Liver (tissue), 9 donors: ENCODE data around the gene TCF7L2. TPM values are rescaled to one million over a fixed set of nuclear protein-coding genes. Genes with fewer than 3 reads are reported as not detected.

ENCODE experiments used
- DNase-seq: peaks from one replicate; pipeline ENCODE4 v3.0.0-alpha.2; 2017; ENCODE audit warnings: low spot score
- H3K27ac ChIP-seq, 2 donors: one replicate each; pipeline ENCODE4 v1.7.0; 2013; ENCODE audit warnings: inconsistent platforms in 2 of 2, low read length in 2 of 2, control low read depth in 1 of 2, low read depth in 1 of 2, mild to moderate bottlenecking in 1 of 2
- H3K27me3 ChIP-seq, 4 donors: one replicate each; pipeline versions ENCODE4 v1.6.1 to v1.7.0; 2013; ENCODE audit warnings: low read length in 3 of 4, inconsistent platforms in 1 of 4, mild to moderate bottlenecking in 1 of 4, moderate library complexity in 1 of 4; ENCODE audit not compliant: control insufficient read depth in 4 of 4, insufficient read depth in 4 of 4
- H3K36me3 ChIP-seq, 4 donors: one replicate each; pipeline versions ENCODE4 v1.6.1 to v1.7.0; 2013; ENCODE audit warnings: low read length in 3 of 4, mild to moderate bottlenecking in 3 of 4, low read depth in 1 of 4, moderate library complexity in 1 of 4; ENCODE audit not compliant: control insufficient read depth in 4 of 4, insufficient read depth in 3 of 4
- H3K4me1 ChIP-seq, 4 donors: one replicate each; pipeline versions ENCODE4 v1.6.1 to v1.7.0; 2013; ENCODE audit warnings: low read length in 3 of 4, mild to moderate bottlenecking in 3 of 4, moderate library complexity in 1 of 4; ENCODE audit not compliant: control insufficient read depth in 4 of 4, insufficient read depth in 4 of 4
- H3K4me3 ChIP-seq, 3 donors: one replicate each; pipeline versions ENCODE4 v1.6.1 to v1.7.0; 2013; ENCODE audit warnings: low read length in 3 of 3, control low read depth in 1 of 3, low read depth in 1 of 3, mild to moderate bottlenecking in 1 of 3
- H3K9ac ChIP-seq, 2 donors: one replicate each; pipeline ENCODE4 v1.7.0; 2013; ENCODE audit warnings: low read length in 2 of 2, mild to moderate bottlenecking in 2 of 2, moderate library complexity in 2 of 2, control low read depth in 1 of 2, low read depth in 1 of 2
- H3K9me3 ChIP-seq, 4 donors: one replicate each; pipeline versions ENCODE4 v1.6.1 to v1.7.0; 2013; ENCODE audit warnings: low read length in 3 of 4; ENCODE audit not compliant: control insufficient read depth in 4 of 4
- ATF3 ChIP-seq: IDR thresholded peaks from 2 replicates; pipeline ENCODE4 v1.6.1; 2016; ENCODE audit warnings: antibody characterized with exemption
- CTCF ChIP-seq: fragments of 150-350 bp; IDR thresholded peaks from 2 replicates; pipeline ENCODE4 v1.5.1; 2017; ENCODE audit warnings: improper control_type of control experiment, low read depth, low read length; ENCODE audit not compliant: missing input control
- EGR1 ChIP-seq, 2 donors: IDR thresholded peaks; 2 replicates each; pipeline ENCODE4 v1.6.1; 2016 to 2018; ENCODE audit warnings: antibody characterized with exemption in 2 of 2, low read depth in 2 of 2
- FOXA2 ChIP-seq: IDR thresholded peaks from 2 replicates; pipeline ENCODE4 v1.6.1; 2016; ENCODE audit warnings: antibody characterized with exemption
- GABPA ChIP-seq, 2 donors: IDR thresholded peaks in 1 of 2; conservative IDR thresholded peaks in 1 of 2; 2 replicates each; pipeline ENCODE4 v1.6.1; 2016; ENCODE audit warnings: antibody characterized with exemption in 2 of 2, mild to moderate bottlenecking in 1 of 2, moderate library complexity in 1 of 2
- HNF4A ChIP-seq, 2 donors: conservative IDR thresholded peaks; 2 replicates each; pipeline ENCODE4 v1.6.1; 2016; ENCODE audit warnings: antibody characterized with exemption in 2 of 2, mild to moderate bottlenecking in 2 of 2
- HNF4G ChIP-seq: IDR thresholded peaks from 2 replicates; pipeline ENCODE4 v1.6.1; 2016; ENCODE audit warnings: antibody characterized with exemption
- JUND ChIP-seq, 2 donors: IDR thresholded peaks; 2 replicates each; pipeline ENCODE4 v1.6.1; 2016; ENCODE audit warnings: antibody characterized with exemption in 2 of 2
- MAX ChIP-seq: IDR thresholded peaks from 2 replicates; pipeline ENCODE4 v1.6.1; 2016; ENCODE audit warnings: antibody characterized with exemption
- REST ChIP-seq: IDR thresholded peaks from 2 replicates; pipeline ENCODE4 v1.6.1; 2016; ENCODE audit warnings: antibody characterized with exemption, mild to moderate bottlenecking
- RXRA ChIP-seq, 2 donors: IDR thresholded peaks; 2 replicates each; pipeline ENCODE4 v1.6.1; 2017 to 2018; ENCODE audit warnings: antibody characterized with exemption in 2 of 2, mild to moderate bottlenecking in 1 of 2
- YY1 ChIP-seq: IDR thresholded peaks from 2 replicates; pipeline ENCODE4 v1.6.1; 2016; ENCODE audit warnings: antibody characterized with exemption, mild to moderate bottlenecking
- ZBTB33 ChIP-seq: IDR thresholded peaks from 2 replicates; pipeline ENCODE4 v1.6.1; 2016; ENCODE audit warnings: antibody characterized with exemption
- WGBS: extraction: QIAGEN DNeasy Blood & Tissue Kit; methylation state at CpG from one replicate; pipeline ENCODE4 v1.1.7; 2013; 5-methylcytosine and 5-hydroxymethylcytosine counted together
- polyA plus RNA-seq, 2 donors: library from polyadenylated mRNA; stranded (reverse) in 1 of 2; unstranded in 1 of 2; fragments of 200-250 nt in 1 of 2; fragments of >200 nt in 1 of 2; fragmentation: Nextera tagmentation in 1 of 2; extraction: Ambion mirVana in 1 of 2; gene quantifications; one replicate each; pipeline versions ENCODE4 v1.2.1 to v1.2.3, GENCODE V29; 2013 to 2015
- total RNA-seq, 2 donors: library from RNA; depleted of rRNA; stranded (reverse); fragments of >200 nt; gene quantifications; one replicate each; pipeline ENCODE4 v1.2.3, GENCODE V29; 2014
- donor health status: healthy.
- donor health status: healthy.
- donor health status: healthy.
- donor health status: healthy.
- donor health status: healthy.

TCF7L2 gene
- total and polyA plus RNA-seq, 4 donors, result 4.9 to 18.0 (median 8.3) TPM

GRCh38 chr10:113169111-113169510 lies 219.1 kb downstream of the TCF7L2 start (continued):
- no peak for TF ChIP-seq REST
- no peak for TF ChIP-seq EGR1 (IDR thresholded peaks at IDR 0.05; ENCODE audit: low read depth in 2 of 2)
- TF ChIP-seq MAX, result no peak
- TF ChIP-seq ATF3, result no peak
- no peak for TF ChIP-seq RXRA (IDR thresholded peaks at IDR 0.05)

- no peak overlapping the region for H3K9ac ChIP-seq
- no peak overlapping the region for H3K27ac ChIP-seq
- TF ChIP-seq ZBTB33, result no peak
- TF ChIP-seq CTCF, result no peak
- no peak for TF ChIP-seq HNF4G
- TF ChIP-seq YY1, result no peak
- TF ChIP-seq FOXA2, result no peak
- no peak for TF ChIP-seq REST
- TF ChIP-seq HNF4A (conservative IDR thresholded peaks at IDR 0.05), result no peak
- TF ChIP-seq RXRA (IDR thresholded peaks at IDR 0.05), result no peak
- TF ChIP-seq EGR1 (IDR thresholded peaks at IDR 0.05; ENCODE audit: low read depth in 2 of 2), result no peak
- TF ChIP-seq JUND (IDR thresholded peaks at IDR 0.05), result no peak
- TF ChIP-seq GABPA (IDR thresholded peaks at IDR 0.05 in 1 of 2, conservative IDR thresholded peaks at IDR 0.05 in 1 of 2), result no peak
- peaks cover 0 to 16% (median 3%) of the 10 kb centered on the region in 4 donors for H3K36me3 ChIP-seq
- no peak overlapping the region for H3K4me3 ChIP-seq
- peaks cover 0 to 22% (median 8%) of the 10 kb centered on the region in 4 donors for H3K4me1 ChIP-seq
- WGBS, result 86% methylated on average over 14 of the region's 14 CpGs
- H3K9me3 ChIP-seq, result no peaks in the 10 kb centered on the region
- no peak for DNase-seq
- H3K27me3 ChIP-seq, result no peaks in the 10 kb centered on the region
Measured at GRCh38 chr10:113169853-113170460, 219.9 kb downstream of the TCF7L2 start.
